Measurements from ENCODE around the gene FAM181B.

FAM181B gene

GRCh38 chr11:82738091-82738490 is 4.4 kb upstream of the FAM181B start:
- no peak for TF ChIP-seq CTCF (IDR thresholded peaks at IDR 0.05; ENCODE audit: low read depth, low read length)
- no peak overlapping the region for H3K4me3 ChIP-seq (replicated peaks in 1 of 2; ENCODE audit: low read depth in 2 of 2, low read length in 2 of 2)
- no peak for DNase-seq (ENCODE audit: low read depth in 2 of 2)

GRCh38 chr11:82734120-82734479 is 436 bp upstream of the FAM181B start:
- DNase-seq (ENCODE audit: low read depth in 2 of 2), result no peak
- no peak overlapping the region for H3K4me3 ChIP-seq (replicated peaks in 1 of 2; ENCODE audit: low read depth in 2 of 2, low read length in 2 of 2)
- no peak for TF ChIP-seq CTCF (IDR thresholded peaks at IDR 0.05; ENCODE audit: low read depth, low read length)

GRCh38 chr11:82732734-82733443 is 775 bp downstream of the FAM181B start:
- TF ChIP-seq CTCF (IDR thresholded peaks at IDR 0.05; ENCODE audit: low read depth, low read length), result no peak
- DNase-seq (ENCODE audit: low read depth in 2 of 2), result no peak
- peak overlapping the region; percentile 32 to 36 for H3K4me3 ChIP-seq (replicated peaks in 1 of 2; ENCODE audit: low read depth in 2 of 2, low read length in 2 of 2)

GRCh38 chr11:82732348-82732733 is 1.3 kb downstream of the FAM181B start:
- no peak overlapping the region for H3K4me3 ChIP-seq (replicated peaks in 1 of 2; ENCODE audit: low read depth in 2 of 2, low read length in 2 of 2)
- TF ChIP-seq CTCF (IDR thresholded peaks at IDR 0.05; ENCODE audit: low read depth, low read length), result no peak
- no peak for DNase-seq (ENCODE audit: low read depth in 2 of 2)

- no peak for TF ChIP-seq CTCF (IDR thresholded peaks at IDR 0.05; ENCODE audit: low read depth, low read length)
- DNase-seq (ENCODE audit: low read depth in 2 of 2), result no peak
- H3K4me3 ChIP-seq (replicated peaks in 1 of 2; ENCODE audit: low read depth in 2 of 2, low read length in 2 of 2), result no peak overlapping the region
These were observed 1.9 kb downstream of the FAM181B start for GRCh38 chr11:82731691-82732277.

GRCh38 chr11:82730754-82731153 is 2.9 kb downstream of the FAM181B start:
- H3K4me3 ChIP-seq (replicated peaks in 1 of 2; ENCODE audit: low read depth in 2 of 2, low read length in 2 of 2), result no peak overlapping the region
- TF ChIP-seq CTCF (IDR thresholded peaks at IDR 0.05; ENCODE audit: low read depth, low read length), result no peak
- DNase-seq (ENCODE audit: low read depth in 2 of 2), result no peak

All from cardiac fibroblast (primary cell).